Activated CD8-positive, alpha-beta memory T cell treated with anti-CD3 and anti-CD28 coated beads, Interleukin-2, amount 50 U/mL, for 24 hours (primary cell): Measurements from ENCODE around the gene NDOR1.

Experiments used
- DNase-seq: peaks from one replicate; pipeline ENCODE4 v3.0.0-alpha.2; 2020; ENCODE audit errors: extremely low read depth

Gene NDOR1

DNA sequence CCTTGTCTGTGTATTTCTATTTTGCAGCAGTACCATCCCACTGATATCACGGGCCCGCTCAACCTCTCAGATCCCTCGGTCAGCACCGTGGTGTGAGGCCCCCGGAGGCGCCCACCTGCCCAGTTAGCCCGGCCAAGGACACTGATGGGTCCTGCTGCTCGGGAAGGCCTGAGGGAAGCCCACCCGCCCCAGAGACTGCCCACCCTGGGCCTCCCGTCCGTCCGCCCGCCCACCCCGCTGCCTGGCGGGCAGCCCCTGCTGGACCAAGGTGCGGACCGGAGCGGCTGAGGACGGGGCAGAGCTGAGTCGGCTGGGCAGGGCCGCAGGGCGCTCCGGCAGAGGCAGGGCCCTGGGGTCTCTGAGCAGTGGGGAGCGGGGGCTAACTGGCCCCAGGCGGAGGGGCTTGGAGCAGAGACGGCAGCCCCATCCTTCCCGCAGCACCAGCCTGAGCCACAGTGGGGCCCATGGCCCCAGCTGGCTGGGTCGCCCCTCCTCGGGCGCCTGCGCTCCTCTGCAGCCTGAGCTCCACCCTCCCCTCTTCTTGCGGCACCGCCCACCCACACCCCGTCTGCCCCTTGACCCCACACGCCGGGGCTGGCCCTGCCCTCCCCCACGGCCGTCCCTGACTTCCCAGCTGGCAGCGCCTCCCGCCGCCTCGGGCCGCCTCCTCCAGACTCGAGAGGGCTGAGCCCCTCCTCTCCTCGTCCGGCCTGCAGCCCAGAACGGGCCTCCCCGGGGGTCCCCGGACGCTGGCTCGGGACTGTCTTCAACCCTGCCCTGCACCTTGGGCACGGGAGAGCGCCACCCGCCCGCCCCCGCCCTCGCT is 37.5 kb upstream of the NDOR1 start:
- no peak for DNase-seq

DNA sequence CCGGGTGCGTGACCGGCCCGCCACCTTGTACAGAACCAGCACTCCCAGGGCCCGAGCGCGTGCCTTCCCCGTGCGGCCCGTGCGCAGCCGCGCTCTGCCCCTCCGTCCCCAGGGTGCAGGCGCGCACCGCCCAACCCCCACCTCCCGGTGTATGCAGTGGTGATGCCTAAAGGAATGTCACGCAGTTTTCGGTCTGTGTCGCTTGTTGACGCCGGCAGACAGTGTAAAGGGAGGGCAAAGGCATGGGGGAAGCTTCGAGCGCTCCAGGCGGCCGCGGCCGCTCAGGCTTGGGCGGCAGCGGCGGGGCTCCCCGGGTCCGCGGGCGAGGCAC is 37.0 kb upstream of the NDOR1 start:
- DNase-seq: no peak

GRCh38 chr9:137168904-137169856 is 36.3 kb upstream of the NDOR1 start:
- no peak for DNase-seq

- no peak for DNase-seq
Measured at GRCh38 chr9:137169896-137170358, 35.6 kb upstream of the NDOR1 start, which contains the start of gene LRRC26. Gene LRRC26, minus strand, starts transcription at chr9:137170051. Its CDS starts 108 bp downstream, at chr9:137169943.

- DNase-seq: no peak
Measured at GRCh38 chr9:137170486-137171148, 34.9 kb upstream of the NDOR1 start.

DNA sequence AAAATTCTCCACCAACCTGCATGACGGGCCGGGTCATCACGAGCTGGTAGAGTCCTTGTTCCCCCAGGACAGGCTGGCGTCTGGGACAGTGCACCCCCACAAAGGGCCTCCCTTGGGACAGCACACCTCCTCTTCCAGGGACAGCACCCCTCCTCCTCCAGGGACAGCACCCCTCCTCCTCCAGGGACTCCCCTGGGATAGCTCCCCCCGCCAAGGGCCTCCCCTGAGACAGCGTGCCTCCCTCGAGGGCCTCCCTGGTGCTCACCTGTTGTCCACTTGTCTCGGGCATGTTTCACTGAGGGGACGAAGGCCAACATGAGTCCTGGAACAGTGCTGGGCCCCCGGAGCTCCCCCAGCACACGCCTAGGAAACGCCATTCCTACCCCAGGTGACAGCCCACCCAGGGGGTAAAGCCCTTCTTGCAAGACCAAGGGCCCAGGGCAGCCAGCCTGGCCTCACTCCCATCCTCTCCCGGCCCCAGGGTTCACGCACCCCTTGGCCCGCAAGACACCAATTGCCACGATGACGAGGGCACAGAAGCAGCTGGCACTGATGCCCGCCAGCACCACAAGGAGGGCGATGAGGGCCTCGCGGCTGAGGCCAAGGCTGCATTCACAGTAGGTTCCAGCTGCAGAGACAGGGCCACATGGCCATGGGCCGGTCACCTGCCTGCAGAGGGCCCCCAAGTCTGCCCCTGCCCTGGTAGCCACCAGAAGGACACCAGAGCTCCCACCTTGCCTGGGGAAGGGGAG is 34.2 kb upstream of the NDOR1 start:
- no peak for DNase-seq

- no peak for DNase-seq
Measured at GRCh38 chr9:137172901-137173795, 32.4 kb upstream of the NDOR1 start.

DNA sequence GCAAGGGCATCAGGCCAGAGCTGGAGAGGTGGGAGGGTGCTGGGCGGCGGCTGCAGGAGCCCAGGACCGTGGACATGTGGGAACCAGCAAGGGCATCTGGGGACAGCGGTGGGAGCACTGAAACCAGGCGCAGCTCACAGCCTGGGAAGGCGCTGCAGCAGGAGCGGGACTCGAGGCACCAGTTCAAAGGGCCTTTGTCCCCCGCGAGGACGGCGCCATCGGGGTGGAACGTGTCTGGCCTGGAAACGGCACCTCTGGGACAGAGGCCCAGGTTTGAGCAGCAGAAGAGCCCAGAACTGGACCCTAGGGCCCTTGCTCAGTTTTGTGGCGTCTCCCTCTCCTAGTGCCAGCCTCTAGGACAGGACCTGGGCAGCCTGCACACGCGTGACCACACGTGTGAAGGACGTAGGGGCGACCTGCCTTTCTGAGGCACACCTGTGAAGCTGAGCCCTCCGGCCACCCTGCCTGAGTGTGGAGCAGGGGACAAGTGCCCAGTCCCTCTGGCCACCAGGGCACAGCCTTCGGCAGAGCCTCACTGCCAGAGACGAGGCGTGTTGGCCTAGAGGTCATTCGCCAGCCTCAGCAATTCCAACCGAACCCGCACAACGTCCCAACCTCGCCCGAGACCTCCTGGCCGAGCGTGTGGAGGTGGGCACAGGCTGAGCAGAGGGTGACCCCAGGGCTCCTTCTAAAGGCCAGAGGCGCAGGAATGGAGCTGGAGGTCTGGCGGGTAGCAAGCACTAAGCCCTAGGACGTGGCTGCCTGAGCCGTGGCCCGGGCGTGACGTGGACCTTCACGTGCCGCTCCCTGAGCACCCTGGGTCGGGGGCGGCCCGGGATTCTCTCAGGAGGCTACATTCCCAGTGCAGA is 31.5 kb upstream of the NDOR1 start:
- DNase-seq: no peak

DNA sequence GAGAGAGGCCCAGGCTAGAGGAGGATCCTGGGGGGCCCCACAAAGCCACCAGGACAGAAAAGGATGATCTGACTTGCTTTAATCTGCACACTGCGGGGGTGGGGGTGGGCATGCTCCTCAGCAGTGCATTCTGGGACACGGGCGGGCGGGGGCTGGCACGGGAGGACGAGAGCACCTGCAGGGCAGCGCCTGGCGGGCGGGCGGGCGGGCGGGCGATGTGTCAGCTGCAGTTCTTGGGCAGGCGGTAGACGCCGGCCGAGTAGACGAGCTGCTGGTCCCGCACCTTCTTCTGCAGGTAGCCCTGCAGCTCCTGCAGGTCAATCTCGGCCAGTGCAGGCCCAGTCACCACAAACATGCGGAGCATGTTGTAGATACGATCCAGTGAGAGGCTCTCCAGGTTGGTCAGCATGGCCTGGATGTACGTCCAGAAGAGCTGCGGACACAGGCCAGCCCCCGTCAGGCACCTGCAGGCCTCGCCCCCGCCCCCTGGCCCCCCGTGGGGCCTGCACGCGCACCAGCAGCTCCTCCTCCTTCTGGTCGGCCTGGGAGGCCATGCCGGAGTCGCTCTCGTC is 30.7 kb upstream of the NDOR1 start:
- no peak for DNase-seq

DNA sequence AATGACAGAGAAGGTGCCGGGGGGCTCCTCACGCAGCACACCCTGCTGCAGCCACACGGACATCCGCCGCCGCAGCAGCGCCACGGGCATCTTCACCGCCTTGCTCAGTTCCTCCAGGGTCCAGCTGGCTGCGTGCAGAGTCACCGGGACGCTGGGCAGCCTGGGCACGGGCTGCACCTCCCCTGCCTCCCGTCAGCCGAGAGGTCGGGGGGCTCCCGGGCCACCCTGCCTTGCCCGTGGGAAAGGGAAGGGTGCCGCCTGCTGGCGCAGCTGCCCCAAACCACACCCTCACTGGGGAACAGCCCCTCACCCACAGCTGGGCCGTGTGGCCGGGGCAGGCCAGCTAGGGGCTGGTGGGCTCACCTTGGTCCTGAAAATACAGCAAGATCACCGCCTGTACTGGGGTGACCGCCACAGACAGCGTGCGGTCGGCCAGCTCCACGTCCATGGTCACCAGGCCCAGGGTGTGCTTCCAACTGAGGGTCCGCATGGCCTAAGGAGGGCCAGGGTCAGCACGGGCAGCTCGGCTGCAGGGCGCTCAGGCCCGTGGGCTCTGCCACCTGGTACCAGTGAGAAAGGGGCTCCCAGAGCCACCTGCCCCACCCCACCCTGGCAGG is 30.0 kb upstream of the NDOR1 start:
- DNase-seq: no peak

- no peak for DNase-seq
Measured at GRCh38 chr9:137176302-137177182, 29.0 kb upstream of the NDOR1 start.

GRCh38 chr9:137178201-137178938 is 27.1 kb upstream of the NDOR1 start:
- no peak for DNase-seq

GRCh38 chr9:137178939-137179630 is 26.4 kb upstream of the NDOR1 start:
- no peak for DNase-seq

DNA sequence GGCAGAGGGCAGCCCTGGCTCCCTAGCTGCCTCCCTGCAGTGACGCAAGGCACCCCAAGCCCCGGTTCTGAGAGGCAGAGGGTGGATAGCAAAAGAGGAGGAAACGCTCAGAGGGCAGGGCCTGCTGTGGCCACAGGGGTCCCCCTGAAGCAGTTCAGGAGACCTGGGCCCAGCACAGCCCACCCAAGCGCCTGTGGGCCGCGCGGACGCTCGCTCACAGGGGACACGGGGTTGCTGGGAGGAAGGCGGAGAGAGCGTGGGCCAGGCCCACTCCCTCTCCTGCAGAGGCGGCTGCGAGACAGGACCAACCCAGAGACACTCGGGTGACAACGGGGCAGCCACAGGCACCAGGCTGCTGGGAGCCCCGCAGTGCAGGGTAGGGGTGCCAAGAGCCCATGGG is 25.7 kb upstream of the NDOR1 start:
- no peak for DNase-seq

DNA sequence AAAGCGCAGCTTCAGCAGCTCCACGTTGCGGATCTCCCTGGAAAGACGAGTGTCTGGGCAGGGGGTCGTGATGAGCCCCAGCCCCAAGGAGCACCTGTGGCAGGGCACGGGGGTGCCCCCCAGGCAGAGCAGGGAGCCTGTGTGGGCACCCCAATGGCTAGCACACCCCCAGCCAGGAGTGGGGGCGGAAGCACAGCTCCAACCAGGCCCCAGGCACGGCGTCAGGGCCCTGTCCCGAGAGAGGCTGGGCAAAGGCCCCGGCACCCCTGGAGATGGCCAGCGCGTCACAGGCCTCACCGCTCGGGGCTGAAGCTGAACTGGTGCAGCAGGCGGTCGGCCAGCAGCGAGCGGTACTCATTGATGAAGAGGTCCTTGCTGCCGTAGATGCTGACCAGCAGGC is 25.0 kb upstream of the NDOR1 start:
- no peak for DNase-seq

DNA sequence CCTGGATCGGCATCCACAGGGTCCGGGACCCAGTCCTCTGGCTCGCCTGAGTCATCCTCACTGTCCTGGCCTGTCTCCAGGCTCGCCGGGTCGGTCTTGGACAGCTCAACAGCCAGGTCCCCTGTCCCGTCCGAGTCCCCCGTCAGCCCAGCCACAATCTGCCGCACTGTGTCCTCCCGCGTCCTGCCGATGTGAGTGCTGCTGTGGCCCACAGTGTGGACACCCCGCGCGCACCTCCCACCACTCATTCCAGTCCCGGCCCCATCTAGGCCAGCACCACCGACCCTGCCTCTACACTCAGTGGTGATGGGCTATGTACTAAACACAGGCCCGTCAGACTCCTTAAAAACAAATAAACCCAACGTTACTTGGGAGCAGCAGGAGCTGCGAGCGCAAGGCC is 23.8 kb upstream of the NDOR1 start:
- DNase-seq: no peak
